SJCRH30 (cell line): ENCODE results near the gene RNF26. TPM values are rescaled to one million over a fixed set of nuclear protein-coding genes. Genes with fewer than 3 reads are reported as not detected.

Experiments
- DNase-seq, 2 experiments: peaks; one replicate each; pipeline ENCODE4 v3.0.0-alpha.2; 2015 to 2020
- H3K27ac ChIP-seq: fragments of 250-450 bp; sonication (Bioruptor Pico); 2 replicates; pipeline ENCODE4 v1.5.1; 2020; ENCODE audit warnings: mild to moderate bottlenecking, moderate library complexity
- H3K27me3 ChIP-seq: fragments of 250-450 bp; sonication (Bioruptor Pico); 2 replicates; pipeline ENCODE4 v1.5.1; 2020; ENCODE audit warnings: mild to moderate bottlenecking, moderate library complexity
- H3K36me3 ChIP-seq: fragments of 250-450 bp; sonication (Bioruptor Pico); 2 replicates; pipeline ENCODE4 v1.5.1; 2020; ENCODE audit warnings: mild to moderate bottlenecking, moderate library complexity
- H3K4me1 ChIP-seq: fragments of 250-450 bp; sonication (Bioruptor Pico); 2 replicates; pipeline ENCODE4 v1.5.1; 2020; ENCODE audit warnings: mild to moderate bottlenecking, moderate library complexity
- H3K4me3 ChIP-seq: fragments of 250-450 bp; sonication (Bioruptor Pico); 2 replicates; pipeline ENCODE4 v1.5.1; 2020; ENCODE audit warnings: mild to moderate bottlenecking, moderate library complexity
- H3K9me3 ChIP-seq: fragments of 250-450 bp; sonication (Bioruptor Pico); replicated peaks from 2 replicates; pipeline ENCODE4 v1.5.1; 2020; ENCODE audit warnings: mild to moderate bottlenecking, moderate library complexity
- total RNA-seq: library from RNA; depleted of rRNA; stranded (reverse); fragments of >200 nt; shearing (Covaris generic); gene quantifications from 2 replicates; pipeline ENCODE4 v1.2.3, GENCODE V29; 2014

RNF26 gene
- total RNA-seq, 1 experiment from 2014 or later: 10.4 TPM

- no peak overlapping the region for H3K27ac ChIP-seq
- H3K27me3 ChIP-seq: no peaks in the 10 kb centered on the region
- H3K36me3 ChIP-seq: 0 out of 2 replicates have a peak, but pooled peaks cover 2% of the 10 kb centered on the region
- no peak overlapping the region for H3K4me3 ChIP-seq
- no peak for DNase-seq
- H3K9me3 ChIP-seq: no peaks in the 10 kb centered on the region
- H3K4me1 ChIP-seq: no peaks in the 10 kb centered on the region
Measured at GRCh38 chr11:119307974-119308373, 26.4 kb upstream of the RNF26 start.

- no peaks in the 10 kb centered on the region for H3K9me3 ChIP-seq
- no peak overlapping the region for H3K4me3 ChIP-seq
- no peaks in the 10 kb centered on the region for H3K4me1 ChIP-seq
- H3K36me3 ChIP-seq: peaks cover 2% of the 10 kb centered on the region; the same call in 1 of the 2 replicates
- DNase-seq: no peak
- no peaks in the 10 kb centered on the region for H3K27me3 ChIP-seq
- no peak overlapping the region for H3K27ac ChIP-seq
Measured at GRCh38 chr11:119309411-119309810, 24.9 kb upstream of the RNF26 start.

GRCh38 chr11:119309953-119310681 is 24.2 kb upstream of the RNF26 start:
- Histone ChIP-seq H3K4me3 (no peak overlapping the region), H3K27ac (no peak overlapping the region), H3K9me3 (no peaks in the 10 kb centered on the region), H3K4me1 (no peaks in the 10 kb centered on the region), H3K36me3 (peaks cover 2% of the 10 kb centered on the region; the same call in 1 of the 2 replicates), H3K27me3 (no peaks in the 10 kb centered on the region)
- DNase-seq: no peak

GRCh38 chr11:119310682-119311052 is 23.7 kb upstream of the RNF26 start:
- no peaks in the 10 kb centered on the region for H3K9me3 ChIP-seq
- no peaks in the 10 kb centered on the region for H3K27me3 ChIP-seq
- no peaks in the 10 kb centered on the region for H3K4me1 ChIP-seq
- H3K4me3 ChIP-seq: no peak overlapping the region
- H3K27ac ChIP-seq: no peak overlapping the region
- no peak for DNase-seq
- H3K36me3 ChIP-seq: peaks cover 2% of the 10 kb centered on the region; the same call in 1 of the 2 replicates

GRCh38 chr11:119314726-119315125 is 19.6 kb upstream of the RNF26 start:
- H3K27ac ChIP-seq: peak overlapping the region; percentile 80
- H3K4me1 ChIP-seq: peaks cover 9% of the 10 kb centered on the region; the same call in 1 of the 2 replicates
- peak overlapping the region; percentile 87; the same call in 1 of the 2 replicates for H3K4me3 ChIP-seq
- no peak for DNase-seq
- no peaks in the 10 kb centered on the region for H3K9me3 ChIP-seq
- no peaks in the 10 kb centered on the region for H3K27me3 ChIP-seq
- peaks cover 2% of the 10 kb centered on the region; the same call in 1 of the 2 replicates for H3K36me3 ChIP-seq

GRCh38 chr11:119315131-119316015 is 19.0 kb upstream of the RNF26 start:
- peak overlapping the region; percentile 80 for H3K27ac ChIP-seq
- DNase-seq: peak; percentile 55 to 68
- H3K4me1 ChIP-seq: peaks cover 9% of the 10 kb centered on the region; the same call in 1 of the 2 replicates
- H3K9me3 ChIP-seq: no peaks in the 10 kb centered on the region
- H3K4me3 ChIP-seq: peak overlapping the region; percentile 87
- peaks cover 2% of the 10 kb centered on the region; the same call in 1 of the 2 replicates for H3K36me3 ChIP-seq
- no peaks in the 10 kb centered on the region for H3K27me3 ChIP-seq

- Histone ChIP-seq H3K9me3 (no peaks in the 10 kb centered on the region), H3K27ac (peak overlapping the region; percentile 80), H3K4me1 (peaks cover 9% of the 10 kb centered on the region; the same call in 1 of the 2 replicates), H3K36me3 (no peaks in the 10 kb centered on the region; the same call in 1 of the 2 replicates), H3K4me3 (peak overlapping the region; percentile 87), H3K27me3 (no peaks in the 10 kb centered on the region)
- peak; percentile 44 to 46 for DNase-seq
Measured at GRCh38 chr11:119316016-119316728, 18.2 kb upstream of the RNF26 start.

- peak; percentile 45 to 54 for DNase-seq
- Histone ChIP-seq H3K9me3 (no peaks in the 10 kb centered on the region), H3K4me1 (peaks cover 9% of the 10 kb centered on the region; the same call in 1 of the 2 replicates), H3K27me3 (no peaks in the 10 kb centered on the region), H3K4me3 (peak within 1 kb of the TSS; percentile 87), H3K27ac (peak within 1 kb of the TSS; percentile 80), H3K36me3 (no peaks in the 10 kb centered on the region; the same call in 1 of the 2 replicates)
Measured at GRCh38 chr11:119316729-119317591, 17.4 kb upstream of the RNF26 start, which contains the start of gene MCAM. MCAM (minus strand) TSS chr11:119317130; CDS start chr11:119317101, 29 bp downstream.

- DNase-seq: no peak
- peak overlapping the region; percentile 87 for H3K4me3 ChIP-seq
- H3K36me3 ChIP-seq: no peaks in the 10 kb centered on the region; the same call in 1 of the 2 replicates
- H3K27ac ChIP-seq: no peak overlapping the region
- H3K27me3 ChIP-seq: no peaks in the 10 kb centered on the region
- H3K4me1 ChIP-seq: peaks cover 15% of the 10 kb centered on the region
- H3K9me3 ChIP-seq: no peaks in the 10 kb centered on the region
Measured at GRCh38 chr11:119317592-119318239, 16.6 kb upstream of the RNF26 start.

GRCh38 chr11:119318240-119319135 is 15.8 kb upstream of the RNF26 start:
- H3K27ac ChIP-seq: no peak overlapping the region
- H3K9me3 ChIP-seq: no peaks in the 10 kb centered on the region
- peak; percentile 28 to 38 for DNase-seq
- no peaks in the 10 kb centered on the region; the same call in 1 of the 2 replicates for H3K36me3 ChIP-seq
- H3K27me3 ChIP-seq: no peaks in the 10 kb centered on the region
- H3K4me3 ChIP-seq: 0 out of 2 replicates have a peak overlapping the region, but pooled peaks have one; percentile 0
- H3K4me1 ChIP-seq: peaks cover 15% of the 10 kb centered on the region

- no peak overlapping the region for H3K4me3 ChIP-seq
- no peak for DNase-seq
- no peaks in the 10 kb centered on the region for H3K36me3 ChIP-seq
- peaks cover 15% of the 10 kb centered on the region for H3K4me1 ChIP-seq
- H3K27me3 ChIP-seq: no peaks in the 10 kb centered on the region
- H3K9me3 ChIP-seq: no peaks in the 10 kb centered on the region
- H3K27ac ChIP-seq: no peak overlapping the region
Measured at GRCh38 chr11:119319136-119319699, 15.1 kb upstream of the RNF26 start.

GRCh38 chr11:119319700-119320239 is 14.6 kb upstream of the RNF26 start:
- H3K9me3 ChIP-seq: no peaks in the 10 kb centered on the region
- DNase-seq: no peak
- peaks cover 15% of the 10 kb centered on the region for H3K4me1 ChIP-seq
- H3K27me3 ChIP-seq: no peaks in the 10 kb centered on the region
- H3K36me3 ChIP-seq: no peaks in the 10 kb centered on the region
- H3K27ac ChIP-seq: no peak overlapping the region
- H3K4me3 ChIP-seq: no peak overlapping the region
